GM13976 (cell line): ENCODE data around the gene BRAP.
"Not testable (repeated sequence)": the region's sequence is repeated elsewhere in the genome, so short reads cannot be mapped to it uniquely, and the experiment has no call there.

Source experiments
- DNase-seq: peaks from one replicate; pipeline ENCODE4 v3.0.0; 2012; ENCODE audit warnings: low spot score
- CTCF ChIP-seq: IDR thresholded peaks from 2 replicates; pipeline ENCODE4 v1.5.1; 2012; ENCODE audit warnings: borderline replicate concordance, mild to moderate bottlenecking; ENCODE audit not compliant: insufficient read depth; ENCODE audit errors: extremely low read depth, missing control alignments, control extremely low read depth
- in situ Hi-C: fragments of 300-500 bp; cut with MboI; formaldehyde crosslinking; loops from one replicate; pipeline ENCODE4 v1.12.0; 2022; ENCODE audit warnings: low sequenced_read_pairs, mixed read lengths, inconsistent platforms; ENCODE audit not compliant: unreplicated experiment

Gene BRAP

GRCh38 chr12:111600205-111600642 is 85.5 kb downstream of the BRAP start:
- in situ Hi-C loops = no loop called here
- DNase-seq = no peak
- TF ChIP-seq CTCF = no peak

DNA sequence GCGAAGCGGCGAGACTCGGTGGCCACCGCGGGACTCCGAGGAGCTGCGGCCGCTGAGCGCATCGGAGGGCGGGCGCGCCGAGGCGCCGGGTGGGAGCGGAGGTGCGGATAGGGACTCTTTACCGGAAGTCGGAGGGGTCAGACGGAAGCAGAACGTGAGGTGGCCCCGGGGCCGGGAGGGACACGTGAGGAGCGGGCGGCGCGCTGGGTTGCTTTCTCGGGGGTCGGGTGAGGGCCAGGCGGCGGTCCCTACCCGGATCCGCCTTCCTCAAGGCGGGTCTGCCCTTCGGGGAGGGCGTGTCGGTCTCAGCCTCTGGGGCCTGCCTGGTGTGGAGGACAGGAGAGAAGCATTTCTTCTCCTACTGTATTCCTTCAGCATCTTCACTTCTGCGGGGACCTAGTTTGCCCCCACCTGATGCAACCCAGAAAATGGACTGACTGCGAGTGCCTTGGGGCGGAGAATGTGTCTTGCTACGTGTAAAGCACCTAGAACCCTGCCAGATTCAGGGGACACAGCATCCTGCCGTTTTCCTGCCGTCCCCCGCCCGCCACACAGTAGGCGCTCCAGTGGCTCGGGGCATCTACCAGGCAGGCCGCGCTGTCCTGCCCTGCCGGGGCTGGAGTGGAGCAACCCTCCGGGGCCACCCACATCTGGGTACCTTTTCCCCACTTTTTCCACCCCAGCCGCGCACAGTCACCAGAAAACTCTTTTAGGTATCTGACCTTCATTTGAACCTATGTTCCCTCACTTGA is 86.1 kb downstream of the BRAP start:
- TF ChIP-seq CTCF = no peak
- in situ Hi-C loops = no loop called here
- DNase-seq = peak; percentile 94

GRCh38 chr12:111598637-111599452 is 86.9 kb downstream of the BRAP start, which contains the start of gene ATXN2:
Gene ATXN2 (minus strand): TSS chr12:111599315. CDS start chr12:111599034, 281 bp downstream.
- in situ Hi-C loops = no loop called here
- peak; percentile 91 for DNase-seq
- no peak for TF ChIP-seq CTCF

- no peak for TF ChIP-seq CTCF
- in situ Hi-C loops = no loop called here
- DNase-seq = peak; percentile 66
Observed at GRCh38 chr12:111597831-111598636, 87.7 kb downstream of the BRAP start.

DNA sequence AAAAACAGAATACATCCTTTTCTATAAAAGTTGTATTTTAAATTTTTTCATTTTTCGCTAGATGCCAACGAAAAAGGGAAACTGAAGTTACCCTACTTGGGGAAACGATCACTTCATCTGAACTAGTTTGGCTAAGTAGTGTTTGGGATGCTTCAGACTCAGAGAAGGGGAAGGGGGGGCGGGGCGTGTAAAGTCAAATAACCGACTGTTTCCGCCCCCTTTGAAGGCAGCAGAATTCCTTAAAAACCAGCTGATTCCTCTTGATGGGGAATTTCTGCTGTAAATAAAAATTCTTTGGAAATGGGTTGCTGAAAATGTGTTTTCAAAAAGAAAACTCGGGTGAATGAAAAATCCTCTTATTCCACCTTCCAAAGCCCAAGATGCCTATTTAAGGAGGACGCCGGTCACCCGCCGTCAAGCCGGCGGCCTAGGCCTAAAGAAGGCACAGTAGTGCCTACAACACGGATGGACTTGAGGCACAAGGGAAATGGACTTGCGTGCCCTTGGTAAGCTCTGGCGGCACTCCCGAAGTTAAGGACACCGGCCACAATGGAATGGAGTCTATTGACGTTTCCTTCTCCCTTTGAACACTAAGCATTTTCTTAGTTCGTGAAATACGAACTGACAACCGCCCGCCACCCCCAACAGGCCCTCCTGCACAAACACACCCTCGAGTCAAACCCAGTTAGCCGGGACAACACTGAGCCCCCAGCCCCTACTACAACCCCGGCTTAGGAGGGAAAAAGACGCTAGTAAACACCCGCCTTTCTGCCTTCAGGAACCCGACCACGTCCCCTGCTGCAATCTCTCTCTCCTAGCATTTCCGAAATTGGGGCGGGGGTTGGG is 88.5 kb downstream of the BRAP start:
- TF ChIP-seq CTCF = no peak
- peak; percentile 45 for DNase-seq
- in situ Hi-C loops = no loop called here

- DNase-seq, in situ Hi-C loops: not testable (repeated sequence)
Observed at GRCh38 chr12:111595341-111595835, 90.4 kb downstream of the BRAP start.
